Gastroesophageal sphincter (tissue), 3 donors: ENCODE results near the gene DDX46.

Source experiments
- CTCF ChIP-seq, 4 experiments: fragments of 200-600 bp in 2 of 4; fragments of 450-650 bp in 2 of 4; sonication (generic) in 1 of 4; IDR thresholded peaks; one replicate each; pipeline ENCODE4 v1.5.1; 2017 to 2019; ENCODE audit warnings: antibody characterized with exemption in 4 of 4, mild to moderate bottlenecking in 2 of 4, moderate library complexity in 2 of 4
- POLR2A ChIP-seq, 2 donors: fragments of 450-650 bp; IDR thresholded peaks; one replicate each; pipeline ENCODE4 v1.6.1; 2017; ENCODE audit warnings: antibody characterized with exemption in 2 of 2, mild to moderate bottlenecking in 2 of 2, moderate library complexity in 1 of 2

GRCh38 chr5:134724872-134725271 lies 33.7 kb upstream of the DDX46 start:
- TF ChIP-seq CTCF (IDR thresholded peaks at IDR 0.05) (no peak), POLR2A (IDR thresholded peaks at IDR 0.05) (no peak)
